GM20000 (cell line): Measurements from ENCODE around the gene ST3GAL5.
"Not testable (repeated sequence)": the region's sequence is repeated elsewhere in the genome, so short reads cannot be mapped to it uniquely, and the experiment has no call there.

Source experiments
- DNase-seq: peaks from one replicate; pipeline ENCODE4 v3.0.0; 2012; ENCODE audit warnings: low spot score
- TF ChIP-seq, protein P1 (sequence below): IDR thresholded peaks from 2 replicates; pipeline ENCODE4 v1.5.1; 2012; ENCODE audit warnings: mild to moderate bottlenecking, control low read depth; ENCODE audit errors: extremely low read depth, missing control alignments

ST3GAL5 gene

DNA sequence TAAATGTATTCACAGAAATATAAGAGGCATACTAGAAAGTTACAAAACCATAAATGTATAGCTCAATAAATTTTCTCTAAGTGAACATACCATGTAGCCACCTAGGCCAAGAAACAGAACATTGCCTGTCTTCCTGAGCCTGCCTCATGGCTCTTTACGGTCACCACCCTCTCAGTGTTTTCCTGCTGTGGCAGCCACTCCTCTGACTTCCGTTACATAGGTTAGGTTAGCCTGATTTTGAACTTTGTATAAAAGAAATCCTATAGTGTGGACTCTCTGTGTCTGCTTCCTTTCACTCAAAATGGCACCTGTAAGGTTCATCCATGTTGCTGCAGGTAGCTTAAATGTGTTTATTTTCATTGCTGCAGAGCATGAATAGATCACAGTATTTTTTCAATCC, 11.6 kb upstream of the ST3GAL5 start:
- DNase-seq, result no peak
- TF ChIP-seq, protein P1, sequence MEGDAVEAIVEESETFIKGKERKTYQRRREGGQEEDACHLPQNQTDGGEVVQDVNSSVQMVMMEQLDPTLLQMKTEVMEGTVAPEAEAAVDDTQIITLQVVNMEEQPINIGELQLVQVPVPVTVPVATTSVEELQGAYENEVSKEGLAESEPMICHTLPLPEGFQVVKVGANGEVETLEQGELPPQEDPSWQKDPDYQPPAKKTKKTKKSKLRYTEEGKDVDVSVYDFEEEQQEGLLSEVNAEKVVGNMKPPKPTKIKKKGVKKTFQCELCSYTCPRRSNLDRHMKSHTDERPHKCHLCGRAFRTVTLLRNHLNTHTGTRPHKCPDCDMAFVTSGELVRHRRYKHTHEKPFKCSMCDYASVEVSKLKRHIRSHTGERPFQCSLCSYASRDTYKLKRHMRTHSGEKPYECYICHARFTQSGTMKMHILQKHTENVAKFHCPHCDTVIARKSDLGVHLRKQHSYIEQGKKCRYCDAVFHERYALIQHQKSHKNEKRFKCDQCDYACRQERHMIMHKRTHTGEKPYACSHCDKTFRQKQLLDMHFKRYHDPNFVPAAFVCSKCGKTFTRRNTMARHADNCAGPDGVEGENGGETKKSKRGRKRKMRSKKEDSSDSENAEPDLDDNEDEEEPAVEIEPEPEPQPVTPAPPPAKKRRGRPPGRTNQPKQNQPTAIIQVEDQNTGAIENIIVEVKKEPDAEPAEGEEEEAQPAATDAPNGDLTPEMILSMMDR, result no peak

DNA sequence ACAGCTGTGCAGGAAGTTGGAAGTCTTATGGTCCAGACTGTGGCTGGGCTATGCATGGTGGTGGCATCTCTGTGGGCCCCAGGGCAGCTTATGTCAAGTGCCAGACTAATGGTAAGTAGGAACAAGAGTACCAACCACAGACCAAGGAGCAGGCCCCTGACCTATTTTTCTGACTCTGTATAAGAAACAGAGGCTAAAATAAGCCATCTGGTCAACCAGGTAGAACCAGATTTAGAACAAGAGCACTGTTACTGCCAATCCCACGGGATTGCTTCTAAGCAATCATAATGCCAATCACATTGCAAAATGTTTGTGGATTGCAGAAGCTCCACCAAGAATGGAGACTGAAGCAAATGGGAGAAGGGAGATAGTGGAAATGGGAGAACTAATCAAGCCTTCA, 11.1 kb upstream of the ST3GAL5 start:
- TF ChIP-seq, protein P1, result no peak
- no peak for DNase-seq

DNA sequence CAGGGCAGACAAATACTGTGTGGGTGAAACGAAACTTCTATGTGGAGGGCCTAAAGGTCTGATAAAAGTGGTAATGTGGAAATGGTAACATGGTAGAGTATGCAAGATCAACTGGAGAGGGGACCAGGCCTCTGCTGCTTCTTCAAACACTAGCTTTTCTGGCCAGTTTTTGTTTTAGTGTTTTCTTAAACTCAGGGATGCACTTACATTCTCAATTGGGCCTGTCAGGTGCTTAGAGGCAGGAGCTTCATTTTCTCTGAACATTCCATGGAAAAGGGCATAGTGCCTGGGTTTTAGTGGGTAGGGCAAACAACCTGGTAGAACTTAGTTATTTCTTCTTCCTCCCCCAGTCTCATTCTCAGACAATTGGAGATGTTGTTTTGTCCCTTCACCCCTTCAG, 10.5 kb upstream of the ST3GAL5 start:
- TF ChIP-seq, protein P1, result no peak
- DNase-seq, result no peak

DNA sequence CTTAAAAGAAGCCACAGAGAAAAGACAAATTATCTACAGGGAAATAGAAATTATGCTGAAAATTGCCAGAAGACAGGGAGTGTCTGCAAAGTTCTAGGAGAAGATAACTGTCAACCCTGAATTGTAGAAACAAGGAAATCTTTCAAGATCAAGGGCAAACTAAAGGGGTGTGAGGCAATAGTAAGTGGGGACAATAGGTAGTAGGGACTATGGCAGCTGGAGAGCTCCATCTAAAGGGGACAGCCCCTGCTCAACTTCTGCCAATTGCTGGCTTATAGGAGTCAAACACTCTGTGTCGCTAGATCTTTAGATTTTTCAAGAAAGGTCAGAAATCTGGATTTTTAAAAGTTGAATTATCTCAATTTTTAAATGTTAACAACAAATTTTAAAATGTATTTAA, 10.1 kb upstream of the ST3GAL5 start:
- DNase-seq, result no peak
- TF ChIP-seq, protein P1, result no peak

DNA sequence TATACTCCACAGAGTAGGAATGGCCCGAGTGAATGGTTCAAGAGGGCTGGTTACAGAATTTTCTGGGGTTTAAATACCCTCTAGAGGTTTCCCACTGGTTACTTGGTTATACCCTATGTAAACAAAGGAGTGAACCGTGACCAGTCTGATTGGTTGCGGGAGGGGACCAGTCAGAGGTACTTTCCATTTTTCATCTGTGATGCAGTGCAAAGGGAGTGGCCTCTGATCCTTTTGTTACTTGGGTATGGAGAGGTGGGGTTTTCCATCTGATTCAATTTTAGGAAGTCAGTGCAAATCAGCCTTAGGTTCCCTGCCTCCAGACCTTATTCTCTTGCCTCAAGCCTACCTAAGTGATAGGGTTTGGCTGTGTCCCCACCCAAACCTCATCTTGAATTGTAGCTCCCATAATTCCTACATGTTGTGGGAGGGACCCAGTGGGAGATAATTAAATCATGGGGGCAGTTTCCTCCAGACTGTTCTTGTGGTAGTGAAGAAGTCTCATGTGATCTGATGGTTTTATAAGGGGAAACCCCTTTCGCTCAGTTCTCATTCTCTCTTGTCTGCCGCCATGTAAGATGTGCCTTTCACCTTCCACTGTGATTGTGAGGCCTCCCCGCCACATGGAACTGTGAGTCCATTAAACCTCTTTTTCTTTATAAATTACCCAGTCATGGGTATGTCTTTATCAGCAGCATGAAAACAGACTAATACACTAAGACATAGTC, 5.9 kb upstream of the ST3GAL5 start:
- not testable (repeated sequence) for DNase-seq

DNA sequence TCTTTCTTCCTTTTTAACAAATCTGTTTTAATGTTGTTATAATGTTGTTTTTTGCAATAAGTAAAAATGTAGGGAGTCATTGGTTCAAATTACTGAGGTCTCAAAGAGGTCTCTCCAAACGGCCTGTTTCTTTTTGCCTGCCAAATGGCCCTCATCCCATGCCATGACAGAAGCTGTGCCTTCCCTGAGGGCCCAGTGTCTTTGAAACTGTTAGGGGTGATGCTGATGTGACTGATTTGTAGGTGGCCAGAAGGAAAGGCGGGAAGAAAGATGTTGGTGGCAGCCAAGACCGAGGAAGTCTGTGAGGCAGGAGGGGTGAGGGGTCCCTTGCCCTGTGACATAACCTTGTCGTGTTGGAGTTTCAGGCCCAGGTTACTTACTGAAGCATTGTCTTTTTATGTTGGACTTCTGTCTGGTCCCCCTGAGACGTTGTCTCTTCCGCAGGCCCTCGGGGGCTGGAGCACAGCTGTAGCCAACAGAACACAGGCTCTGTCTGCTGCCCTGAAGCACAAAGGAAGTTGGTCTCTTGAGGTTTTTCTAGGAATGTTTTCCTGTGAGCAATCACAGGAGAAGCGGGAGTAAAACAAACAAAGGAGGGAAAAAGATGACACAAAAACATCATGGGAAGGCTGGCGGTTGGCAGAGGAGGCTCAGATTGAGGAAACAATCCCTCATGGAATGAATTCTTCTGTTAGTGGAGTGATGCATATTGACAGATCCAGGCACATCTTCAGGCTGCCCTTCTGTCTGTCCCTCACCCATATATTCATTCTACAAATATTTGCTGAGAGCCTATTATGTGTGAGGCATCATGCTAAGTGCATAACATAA, 4.9 kb upstream of the ST3GAL5 start:
- no peak for DNase-seq
- TF ChIP-seq, protein P1, result no peak

DNA sequence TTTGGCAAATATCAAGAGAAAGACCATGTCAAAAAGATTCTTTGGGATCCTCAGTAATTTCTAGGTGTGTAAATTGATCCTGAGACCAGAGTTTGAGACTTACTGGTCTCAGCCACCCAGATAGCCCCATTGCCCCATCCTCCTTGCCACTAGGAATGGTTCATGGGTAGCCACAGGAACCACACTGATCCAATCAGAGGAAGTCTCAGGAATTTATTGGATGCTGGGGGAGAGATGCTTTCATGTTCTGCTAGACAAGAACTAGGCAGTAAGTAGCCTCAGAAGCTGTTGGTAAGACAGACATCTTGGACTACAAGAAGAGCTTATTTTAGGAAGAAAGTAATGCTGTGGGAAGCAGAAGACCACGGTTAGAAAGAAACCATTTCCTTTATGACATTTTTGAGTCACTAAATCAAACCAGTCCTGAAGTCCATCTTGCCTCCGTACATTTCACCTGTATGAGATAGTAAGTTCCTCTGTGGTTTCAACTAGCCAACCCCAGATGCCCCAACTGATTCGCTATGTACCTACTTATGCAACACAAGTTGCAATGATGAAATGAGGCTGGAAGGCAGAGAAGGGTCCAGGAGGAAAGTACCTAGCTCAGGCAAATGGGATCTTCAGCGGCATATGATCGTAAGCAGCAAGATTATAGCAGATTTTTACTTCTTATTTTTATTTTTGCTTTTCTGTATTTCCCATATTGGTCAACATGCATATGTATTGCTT, 3.6 kb upstream of the ST3GAL5 start:
- no peak for DNase-seq
- TF ChIP-seq, protein P1, result no peak
